ENCODE measurements around the gene CCDC85B. TPM values are rescaled to one million over a fixed set of nuclear protein-coding genes. Genes with fewer than 3 reads are reported as not detected.

Gene CCDC85B
- total and polyA plus RNA-seq, 2 of the 8 experiments (the other 6 are each of a cell fraction or from before 2014, with no cell fraction given), result 19.8 to 30.8 TPM

DNA sequence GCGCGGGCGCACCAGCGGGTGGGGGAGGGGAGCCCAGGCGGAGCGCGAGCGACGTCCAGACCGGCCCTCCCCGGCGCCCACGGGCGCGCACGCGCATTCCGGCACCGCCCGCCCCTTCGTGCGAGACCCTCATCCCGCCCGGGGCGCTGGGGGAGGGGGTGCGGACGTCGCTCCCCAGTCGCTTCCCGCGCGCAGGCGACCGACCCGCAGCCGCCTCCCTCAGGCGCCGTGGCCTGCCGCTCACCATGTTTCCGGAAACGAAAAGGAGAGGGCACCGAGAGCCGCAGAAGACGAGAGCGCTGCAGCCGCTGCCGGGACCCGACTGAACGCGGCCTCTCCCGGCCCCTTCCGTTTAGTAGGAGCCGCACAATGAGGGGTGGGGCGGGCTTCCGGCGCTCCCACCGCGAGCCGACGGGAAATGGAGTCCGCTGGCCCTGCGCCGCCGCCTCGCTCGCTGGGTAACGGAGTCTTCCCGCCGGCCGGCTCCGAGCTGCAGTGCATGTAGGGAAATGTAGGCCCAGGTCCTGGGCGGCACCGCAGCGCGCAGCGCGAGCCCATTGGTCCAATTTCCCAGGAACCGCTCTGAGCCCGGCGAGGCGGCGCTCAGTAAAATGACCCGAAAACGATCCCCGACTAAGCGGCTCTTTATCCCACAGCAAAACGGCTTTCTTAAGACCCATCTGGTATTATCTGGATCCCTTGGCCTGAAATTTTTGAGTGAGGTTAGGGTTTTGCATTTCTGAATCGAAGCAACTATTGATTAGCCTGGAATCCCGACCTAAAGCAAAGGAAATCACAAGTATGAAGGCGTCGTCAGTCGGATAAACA, 32.4 kb upstream of the CCDC85B start, which contains the start of gene CFL1:
Gene CFL1 (minus strand): TSS at position 328 of the 828 bp plus-strand sequence. CDS start 81 bp downstream, at position 247.
- Histone ChIP-seq H4K91ac (replicated peaks; ENCODE audit: insufficient read length, low read length) (peak within 1 kb of the TSS; percentile 77), H2AFZ (ENCODE audit: low read length) (peak within 1 kb of the TSS; percentile 65; the same call in 1 of the 2 replicates), H3K27me3 (replicated peaks in 1 of 4; ENCODE audit: control insufficient read depth in 3 of 4, extremely low read depth in 1 of 4, insufficient read depth in 3 of 4, low read length in 3 of 4) (no peaks in the 10 kb centered on the region), H4K20me1 (replicated peaks in 1 of 2; ENCODE audit: control insufficient read depth in 1 of 2, insufficient read depth in 2 of 2, low read length in 2 of 2) (peaks cover 27 to 29% of the 10 kb centered on the region in 2 experiments), H3K27ac (ENCODE audit: low read depth, low read length) (peak within 1 kb of the TSS; percentile 82), H3K79me2 (ENCODE audit: control insufficient read depth in 1 of 2, insufficient read depth in 2 of 2, low read length in 2 of 2) (peaks cover 15 to 41% of the 10 kb centered on the region in 2 experiments), H2BK120ac (replicated peaks; ENCODE audit: low read depth, low read length) (no peak within 1 kb of the TSS), H3K4me3 (ENCODE audit: extremely low read depth in 1 of 4, insufficient read depth in 2 of 4, low read depth in 3 of 4, low read length in 4 of 4) (peak within 1 kb of the TSS; percentile 86 to 96 (median 91)), H3K56ac (replicated peaks; ENCODE audit: insufficient read length, low read depth, low read length) (peak within 1 kb of the TSS; percentile 48), H3K18ac (ENCODE audit: extremely low read depth, low read length) (peak within 1 kb of the TSS; percentile 65), H2BK12ac (ENCODE audit: low read depth, low read length) (no peak within 1 kb of the TSS), H3K9me3 (ENCODE audit: insufficient read depth in 2 of 2, low read depth in 1 of 2, low read length in 1 of 2) (no peaks in the 10 kb centered on the region), H3K4me1 (replicated peaks in 1 of 4; ENCODE audit: control insufficient read depth in 3 of 4, insufficient read depth in 4 of 4, low read length in 3 of 4) (peaks cover 0 to 15% (median 6%) of the 10 kb centered on the region in 4 experiments; a peak in 5 of 7 replicates), H3K79me1 (ENCODE audit: low read depth, low read length) (peaks cover 20% of the 10 kb centered on the region), H2BK5ac (ENCODE audit: low read depth, low read length) (peak within 1 kb of the TSS; percentile 95), H3K9ac (replicated peaks in 1 of 4; ENCODE audit: extremely low read depth in 1 of 4, low read depth in 3 of 4, low read length in 3 of 4) (peak within 1 kb of the TSS; percentile 87 to 90 (median 88)), H3K4ac (replicated peaks; ENCODE audit: insufficient read length, low read depth, low read length) (peak within 1 kb of the TSS; percentile 63), H2BK15ac (ENCODE audit: low read length) (no peak within 1 kb of the TSS), H4K8ac (ENCODE audit: extremely low read depth, insufficient read depth, low read length) (peak within 1 kb of the TSS; percentile 95), H3K14ac (ENCODE audit: insufficient read length) (no peak within 1 kb of the TSS), H4K5ac (ENCODE audit: insufficient read length, low read depth, low read length) (peak within 1 kb of the TSS; percentile 71), H3K36me3 (ENCODE audit: control insufficient read depth in 2 of 4, insufficient read depth in 4 of 4, low read length in 3 of 4) (peaks cover 17 to 31% (median 26%) of the 10 kb centered on the region in 4 experiments), H3K23ac (ENCODE audit: insufficient read length) (no peak within 1 kb of the TSS), H3K4me2 (ENCODE audit: insufficient read depth in 1 of 2, low read depth in 2 of 2, low read length in 2 of 2) (peak within 1 kb of the TSS; percentile 95 to 97), H2AK5ac (ENCODE audit: low read depth, low read length) (peak within 1 kb of the TSS; percentile 61; the same call in 1 of the 2 replicates), H3K23me2 (ENCODE audit: low read depth, low read length) (peaks cover 19% of the 10 kb centered on the region), H2BK20ac (ENCODE audit: low read length) (no peak within 1 kb of the TSS)
- POLR2A ChIA-PET (ENCODE audit: partially characterized antibody), result interaction anchor here (0.6 to 39.7 kb wide), 29 partner anchors 2 to 243 kb away, joined by 3 to 1071 read pairs (median 4); partner anchors contain the start of genes AP5B1, CCDC85B, CFL1 and CTSW
- CTCF ChIA-PET (ENCODE audit: partially characterized antibody), result interaction anchor here (0.7 to 9.9 kb wide), 7 partner anchors 9 to 88 kb away, joined by 3 to 191 read pairs (median 29); partner anchors contain the start of genes CCDC85B, CTSW and FIBP
- DNase-seq (ENCODE audit: low read depth in 1 of 2, low spot score in 2 of 2) (peak; percentile 93 to 96), FAIRE-seq (no peak)
- WGBS, 2 experiments (ENCODE audit: extremely low coverage in 1 of 2, insufficient coverage in 1 of 2, insufficient read length in 1 of 2, insufficient replicate concordance in 2 of 2, low coverage in 1 of 2, low lambda C conversion rate in 2 of 2, missing lambda C conversion rate in 1 of 2), result 1% methylated on average over 53 of the region's 92 CpGs; no CpG with 5 or more reads in 1 of the 2 experiments
- no peak for TF ChIP-seq RFX5 (IDR thresholded peaks at IDR 0.05; ENCODE audit: borderline replicate concordance, low read depth, low read length)
- TF ChIP-seq GTF2F1 (IDR thresholded peaks at IDR 0.05; ENCODE audit: borderline replicate concordance, low read depth, low read length), result peak; percentile 90
- peak; percentile 94 for TF ChIP-seq PHF8 (conservative IDR thresholded peaks at IDR 0.05; ENCODE audit: low read depth, low read length)
- peak; percentile 44; the same call in 1 of the 2 replicates for TF ChIP-seq SP1 (IDR thresholded peaks at IDR 0.05; ENCODE audit: low read depth, low read length)
- peak; percentile 18 for TF ChIP-seq NANOG (IDR thresholded peaks at IDR 0.05; ENCODE audit: insufficient read depth, low read depth, low read length, poor library complexity, severe bottlenecking)
- TF ChIP-seq YY1 (IDR thresholded peaks at IDR 0.05; ENCODE audit: low read depth, low read length), result peak; percentile 37; the same call in 1 of the 2 replicates
- TF ChIP-seq CBX8 (IDR thresholded peaks at IDR 0.05; ENCODE audit: borderline replicate concordance, low read depth, low read length), result no peak
- peak; percentile 85 for TF ChIP-seq SIX5 (IDR thresholded peaks at IDR 0.05; ENCODE audit: low read depth, low read length)
- TF ChIP-seq POLR2A (IDR thresholded peaks at IDR 0.05; ENCODE audit: control extremely low read depth in 1 of 2, low read depth in 2 of 2, low read length in 2 of 2), result peak in 1 of 2 experiments; percentile 100; a peak in 2 of 3 replicates
- peak; percentile 49; the same call in 1 of the 2 replicates for TF ChIP-seq CREB1 (IDR thresholded peaks at IDR 0.05)
- TF ChIP-seq GABPA (IDR thresholded peaks at IDR 0.05; ENCODE audit: borderline replicate concordance, insufficient read depth, low read length), result peak; percentile 93
- TF ChIP-seq BCL11A (IDR thresholded peaks at IDR 0.05; ENCODE audit: low read depth in 2 of 2, low read length in 2 of 2), result no peak

Data from H1 (cell line).